ENCODE measurements around the gene ZFPM1.

Gene ZFPM1

GRCh38 chr16:88460496-88461330 is 7.6 kb downstream of the ZFPM1 start:
- no peak overlapping the region for H3K4me3 ChIP-seq (replicated peaks in 1 of 2; ENCODE audit: low read depth in 2 of 2, low read length in 2 of 2)
- no peak for TF ChIP-seq CTCF (IDR thresholded peaks at IDR 0.05; ENCODE audit: low read depth, low read length)
- DNase-seq (ENCODE audit: low read depth in 2 of 2), result no peak

GRCh38 chr16:88461331-88462269 is 8.5 kb downstream of the ZFPM1 start:
- no peak overlapping the region for H3K4me3 ChIP-seq (replicated peaks in 1 of 2; ENCODE audit: low read depth in 2 of 2, low read length in 2 of 2)
- TF ChIP-seq CTCF (IDR thresholded peaks at IDR 0.05; ENCODE audit: low read depth, low read length), result no peak
- no peak for DNase-seq (ENCODE audit: low read depth in 2 of 2)

- no peak for TF ChIP-seq CTCF (IDR thresholded peaks at IDR 0.05; ENCODE audit: low read depth, low read length)
- DNase-seq (ENCODE audit: low read depth in 2 of 2), result no peak
- no peak overlapping the region for H3K4me3 ChIP-seq (replicated peaks in 1 of 2; ENCODE audit: low read depth in 2 of 2, low read length in 2 of 2)
These were observed 9.3 kb downstream of the ZFPM1 start for GRCh38 chr16:88462396-88462795.

- no peak overlapping the region for H3K4me3 ChIP-seq (replicated peaks in 1 of 2; ENCODE audit: low read depth in 2 of 2, low read length in 2 of 2)
- no peak for DNase-seq (ENCODE audit: low read depth in 2 of 2)
- TF ChIP-seq CTCF (IDR thresholded peaks at IDR 0.05; ENCODE audit: low read depth, low read length), result no peak
These were observed 10.3 kb downstream of the ZFPM1 start for GRCh38 chr16:88463411-88463810.

GRCh38 chr16:88464447-88465318 is 11.6 kb downstream of the ZFPM1 start:
- peak in 1 of 2 donors; percentile 77 for DNase-seq (ENCODE audit: low read depth in 2 of 2)
- TF ChIP-seq CTCF (IDR thresholded peaks at IDR 0.05; ENCODE audit: low read depth, low read length), result no peak

GRCh38 chr16:88465387-88465983 is 12.4 kb downstream of the ZFPM1 start:
- H3K4me3 ChIP-seq (replicated peaks in 1 of 2; ENCODE audit: low read depth in 2 of 2, low read length in 2 of 2), result no peak overlapping the region
- no peak for TF ChIP-seq CTCF (IDR thresholded peaks at IDR 0.05; ENCODE audit: low read depth, low read length)
- DNase-seq (ENCODE audit: low read depth in 2 of 2), result no peak

More at GRCh38 chr16:88464447-88465318, 11.6 kb downstream of the ZFPM1 start:
- H3K4me3 ChIP-seq (replicated peaks in 1 of 2; ENCODE audit: low read depth in 2 of 2, low read length in 2 of 2), result no peak overlapping the region
